Osteoblast (primary cell): ENCODE results near the gene PODNL1. TPM values are rescaled to one million over a fixed set of nuclear protein-coding genes. Genes with fewer than 3 reads are reported as not detected.

Source experiments
- DNase-seq: peaks from one replicate; pipeline ENCODE4 v3.0.0; 2011; ENCODE audit warnings: low spot score, mixed read lengths; ENCODE audit not compliant: insufficient read length; ENCODE audit errors: missing footprints
- H2AFZ ChIP-seq: 2 replicates; pipeline ENCODE4 v1.6.0; 2011; ENCODE audit warnings: mild to moderate bottlenecking, low read length
- H3K27ac ChIP-seq: 2 replicates; pipeline ENCODE4 v1.5.1; 2011; ENCODE audit warnings: mild to moderate bottlenecking, low read depth, low read length, moderate library complexity
- H3K27me3 ChIP-seq: 2 replicates; pipeline ENCODE4 v1.6.0; 2012; ENCODE audit warnings: mild to moderate bottlenecking, control low read depth, inconsistent platforms, low read length, moderate library complexity; ENCODE audit not compliant: insufficient read depth
- H3K36me3 ChIP-seq: 2 replicates; pipeline ENCODE4 v1.5.1; 2011; ENCODE audit warnings: mild to moderate bottlenecking, low read length, control low read depth, moderate library complexity; ENCODE audit not compliant: insufficient read depth
- H3K4me1 ChIP-seq: 2 replicates; pipeline ENCODE4 v1.5.1; 2011; ENCODE audit warnings: mild to moderate bottlenecking, low read length, control low read depth, moderate library complexity; ENCODE audit not compliant: insufficient read depth
- H3K4me2 ChIP-seq: 2 replicates; pipeline ENCODE4 v1.6.0; 2011; ENCODE audit warnings: mild to moderate bottlenecking, low read length; ENCODE audit not compliant: insufficient read depth
- H3K4me3 ChIP-seq: fragments of 200-600 bp; sonication (generic); 3 replicates; pipeline ENCODE4 v1.5.1; 2012; ENCODE audit warnings: mild to moderate bottlenecking, low read length, inconsistent platforms; ENCODE audit not compliant: insufficient read depth
- H3K79me2 ChIP-seq: 2 replicates; pipeline ENCODE4 v1.6.0; 2012; ENCODE audit warnings: mild to moderate bottlenecking, low read length, control low read depth, inconsistent platforms; ENCODE audit not compliant: insufficient read depth
- H3K9me3 ChIP-seq: 2 replicates; pipeline ENCODE4 v1.5.1; 2011; ENCODE audit warnings: low read depth, low read length, control low read depth
- H4K20me1 ChIP-seq: 2 replicates; pipeline ENCODE4 v1.6.0; 2012; ENCODE audit warnings: mild to moderate bottlenecking, low read length, control low read depth; ENCODE audit not compliant: insufficient read depth
- CTCF ChIP-seq: IDR thresholded peaks from 2 replicates; pipeline ENCODE4 v1.5.1; 2011; ENCODE audit warnings: mild to moderate bottlenecking, low read depth, low read length, moderate library complexity; ENCODE audit errors: extremely low read depth
- total RNA-seq: library from RNA; depleted of rRNA; stranded (reverse); fragments of >200 nt; gene quantifications from 2 replicates; pipeline ENCODE4 v1.2.3, GENCODE V29; 2012

PODNL1 gene
- total RNA-seq, 1 donor: 4.0 TPM

GRCh38 chr19:13899393-13899792 lies 38.8 kb downstream of the PODNL1 start:
- no peak for TF ChIP-seq CTCF
- no peaks in the 10 kb centered on the region for H3K27me3 ChIP-seq
- H3K27ac ChIP-seq: no peak overlapping the region
- no peaks in the 10 kb centered on the region for H3K79me2 ChIP-seq
- H3K36me3 ChIP-seq: no peaks in the 10 kb centered on the region
- no peak overlapping the region for H2AFZ ChIP-seq
- H3K4me1 ChIP-seq: peaks cover 14% of the 10 kb centered on the region
- no peak overlapping the region for H3K4me2 ChIP-seq
- no peaks in the 10 kb centered on the region for H4K20me1 ChIP-seq
- H3K9me3 ChIP-seq: no peaks in the 10 kb centered on the region
- no peak for DNase-seq
- no peak overlapping the region for H3K4me3 ChIP-seq

- Histone ChIP-seq H3K4me1 (peaks cover 14% of the 10 kb centered on the region), H3K36me3 (no peaks in the 10 kb centered on the region), H4K20me1 (no peaks in the 10 kb centered on the region), H3K4me2 (no peak overlapping the region), H3K9me3 (no peaks in the 10 kb centered on the region), H3K27me3 (no peaks in the 10 kb centered on the region), H3K4me3 (no peak overlapping the region), H2AFZ (no peak overlapping the region), H3K79me2 (no peaks in the 10 kb centered on the region), H3K27ac (no peak overlapping the region)
- DNase-seq: no peak
- TF ChIP-seq CTCF: no peak
These were observed 42.0 kb downstream of the PODNL1 start for GRCh38 chr19:13896227-13896626.

GRCh38 chr19:13894552-13894951 lies 43.7 kb downstream of the PODNL1 start:
- TF ChIP-seq CTCF: no peak
- Histone ChIP-seq H3K36me3 (no peaks in the 10 kb centered on the region), H4K20me1 (no peaks in the 10 kb centered on the region), H3K9me3 (no peaks in the 10 kb centered on the region), H3K4me3 (no peak overlapping the region), H3K79me2 (no peaks in the 10 kb centered on the region), H3K4me1 (peaks cover 6% of the 10 kb centered on the region), H3K4me2 (no peak overlapping the region), H3K27me3 (no peaks in the 10 kb centered on the region), H3K27ac (no peak overlapping the region), H2AFZ (no peak overlapping the region)
- no peak for DNase-seq

- no peak for TF ChIP-seq CTCF
- H3K4me1 ChIP-seq: no peaks in the 10 kb centered on the region
- H4K20me1 ChIP-seq: no peaks in the 10 kb centered on the region
- no peak overlapping the region for H3K27ac ChIP-seq
- H3K36me3 ChIP-seq: no peaks in the 10 kb centered on the region
- no peaks in the 10 kb centered on the region for H3K9me3 ChIP-seq
- H3K4me3 ChIP-seq: no peak overlapping the region
- H3K27me3 ChIP-seq: no peaks in the 10 kb centered on the region
- no peak for DNase-seq
- H3K4me2 ChIP-seq: no peak overlapping the region
- no peak overlapping the region for H2AFZ ChIP-seq
- no peaks in the 10 kb centered on the region for H3K79me2 ChIP-seq
These were observed 45.3 kb downstream of the PODNL1 start for GRCh38 chr19:13892870-13893269.
